Measurements from ENCODE around the gene MAP3K2.

- TF ChIP-seq CTCF (conservative IDR thresholded peaks at IDR 0.05; ENCODE audit: low read length) (no peak), EZH2phosphoT487 (IDR thresholded peaks at IDR 0.05; ENCODE audit: borderline replicate concordance) (no peak)
Observed at GRCh38 chr2:127371037-127371436, 16.7 kb downstream of the MAP3K2 start.

All from Loucy (cell line).